Gastroesophageal sphincter (tissue), 3 donors: Measurements from ENCODE around the gene IPO4.

Experiments used
- CTCF ChIP-seq, 4 experiments: fragments of 200-600 bp in 2 of 4; fragments of 450-650 bp in 2 of 4; sonication (generic) in 1 of 4; IDR thresholded peaks; one replicate each; pipeline ENCODE4 v1.5.1; 2017 to 2019; ENCODE audit warnings: antibody characterized with exemption in 4 of 4, mild to moderate bottlenecking in 2 of 4, moderate library complexity in 2 of 4
- EP300 ChIP-seq: sonication (generic); formaldehyde crosslinking; IDR thresholded peaks from one replicate; pipeline ENCODE4 v1.6.1; 2017; ENCODE audit warnings: antibody characterized with exemption, mild to moderate bottlenecking

GRCh38 chr14:24151404-24152080 is 37.1 kb downstream of the IPO4 start:
- TF ChIP-seq EP300 = no peak
- TF ChIP-seq CTCF (IDR thresholded peaks at IDR 0.05) = no peak
